GM19351 (cell line): ENCODE measurements around the gene KLHL11.
"Not testable (repeated sequence)": the region's sequence is repeated elsewhere in the genome, so short reads cannot be mapped to it uniquely, and the experiment has no call there.

Experiments
- ATAC-seq: cut with Tn5 transposase; IDR thresholded peaks from one replicate; pipeline ENCODE4 v1.9.1; 2021; ENCODE audit warnings: mild to moderate bottlenecking, moderate library complexity; ENCODE audit not compliant: unreplicated experiment

Gene KLHL11

GRCh38 chr17:41888332-41888965 lies 23.2 kb upstream of the KLHL11 start:
- ATAC-seq, result no peak

GRCh38 chr17:41885733-41886132 lies 20.5 kb upstream of the KLHL11 start:
- ATAC-seq, result no peak

- no peak for ATAC-seq
Measured at GRCh38 chr17:41882756-41883155, 17.5 kb upstream of the KLHL11 start.

- no peak for ATAC-seq
Measured at GRCh38 chr17:41880130-41880529, 14.9 kb upstream of the KLHL11 start.

- ATAC-seq, result not testable (repeated sequence)
Measured at GRCh38 chr17:41874293-41874670, 9.1 kb upstream of the KLHL11 start.

GRCh38 chr17:41873559-41874292 lies 8.5 kb upstream of the KLHL11 start:
- no peak for ATAC-seq

GRCh38 chr17:41871789-41872188 lies 6.6 kb upstream of the KLHL11 start:
- ATAC-seq, result no peak

- no peak for ATAC-seq
Measured at GRCh38 chr17:41870627-41871026, 5.4 kb upstream of the KLHL11 start.

GRCh38 chr17:41870097-41870496 lies 4.9 kb upstream of the KLHL11 start:
- no peak for ATAC-seq

GRCh38 chr17:41869426-41869825 lies 4.2 kb upstream of the KLHL11 start:
- ATAC-seq, result no peak

GRCh38 chr17:41868568-41868967 lies 3.3 kb upstream of the KLHL11 start:
- no peak for ATAC-seq

GRCh38 chr17:41865596-41865893 lies 322 bp upstream of the KLHL11 start:
- ATAC-seq, result no peak

GRCh38 chr17:41864498-41864835 lies 756 bp downstream of the KLHL11 start:
- no peak for ATAC-seq

GRCh38 chr17:41863074-41863848 lies 2.0 kb downstream of the KLHL11 start:
- ATAC-seq, result no peak

GRCh38 chr17:41860254-41860931 lies 4.8 kb downstream of the KLHL11 start:
- no peak for ATAC-seq

GRCh38 chr17:41851382-41851781 lies 13.8 kb downstream of the KLHL11 start:
- ATAC-seq, result not testable (repeated sequence)

- no peak for ATAC-seq
Measured at GRCh38 chr17:41849251-41849990, 15.8 kb downstream of the KLHL11 start.

GRCh38 chr17:41848788-41849187 lies 16.4 kb downstream of the KLHL11 start:
- no peak for ATAC-seq

GRCh38 chr17:41844971-41845370 lies 20.3 kb downstream of the KLHL11 start:
- ATAC-seq, result no peak

GRCh38 chr17:41840781-41841180 lies 24.4 kb downstream of the KLHL11 start:
- ATAC-seq, result not testable (repeated sequence)

- not testable (repeated sequence) for ATAC-seq
Measured at GRCh38 chr17:41839448-41839847, 25.8 kb downstream of the KLHL11 start.
